Globus pallidus (tissue), 1 donor: Measurements from ENCODE around the gene MS4A1.
"Not testable (repeated sequence)": the region's sequence is repeated elsewhere in the genome, so short reads cannot be mapped to it uniquely, and the experiment has no call there.

Experiments used
- DNase-seq: peaks from one replicate; pipeline ENCODE4 v3.0.0-alpha.2; 2015; ENCODE audit warnings: low spot score

Gene MS4A1

DNA sequence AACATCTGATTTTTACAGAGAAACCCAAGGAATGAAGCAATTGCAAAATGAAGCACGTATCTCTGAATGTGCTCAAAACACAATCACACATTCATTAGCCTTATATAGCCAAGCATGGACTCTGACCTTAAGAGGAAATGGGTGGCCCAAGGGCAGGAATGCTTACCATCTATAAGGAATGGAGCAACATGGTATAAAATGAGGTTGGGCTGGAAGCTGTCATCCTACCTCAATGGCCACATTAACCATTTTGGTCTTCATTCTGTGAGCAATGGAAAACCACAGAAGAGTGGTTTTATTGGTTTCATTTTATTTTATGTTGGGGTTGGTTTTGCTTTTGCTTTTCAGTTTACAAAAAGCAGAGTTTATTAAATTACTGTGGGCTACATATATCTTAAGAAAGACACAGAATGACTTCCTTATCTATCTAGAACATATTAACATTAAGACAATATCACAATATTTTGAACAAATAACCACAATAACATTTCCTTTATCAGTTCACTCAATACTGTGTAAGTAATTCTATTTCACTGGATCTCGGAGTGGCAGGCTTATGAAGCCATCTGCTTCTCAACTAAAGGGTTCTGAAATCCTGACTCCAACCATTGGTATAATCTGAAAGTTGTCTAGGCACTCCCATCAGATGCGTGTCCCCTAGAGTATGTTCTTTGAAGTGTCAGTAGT lies 48.7 kb downstream of the MS4A1 start:
- no peak for DNase-seq

GRCh38 chr11:60509609-60510008 lies 54.0 kb downstream of the MS4A1 start:
- not testable (repeated sequence) for DNase-seq

DNA sequence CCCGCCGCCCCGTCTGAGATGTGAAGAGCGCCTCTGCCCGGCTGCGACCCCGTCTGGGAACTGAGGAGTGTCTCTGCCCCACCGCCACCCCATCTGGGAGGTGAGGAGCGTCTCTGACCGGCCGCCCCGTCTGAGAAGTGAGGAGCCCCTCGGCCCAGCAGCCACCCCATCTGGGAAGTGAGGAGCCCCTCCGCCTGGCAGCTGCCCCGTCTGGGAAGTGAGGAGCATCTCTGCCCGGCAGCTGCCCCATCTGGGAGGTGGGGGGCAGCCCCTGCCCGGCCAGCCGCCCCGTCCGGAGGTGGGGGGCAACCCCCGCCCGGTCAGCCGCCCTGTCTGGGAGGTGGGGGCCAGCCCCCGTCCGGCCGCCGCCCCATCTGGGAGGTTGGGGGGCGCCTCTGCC lies 54.6 kb downstream of the MS4A1 start:
- not testable (repeated sequence) for DNase-seq

GRCh38 chr11:60511393-60511792 lies 55.7 kb downstream of the MS4A1 start:
- no peak for DNase-seq

- no peak for DNase-seq
Measured at GRCh38 chr11:60512651-60513225, 57.1 kb downstream of the MS4A1 start.

DNA sequence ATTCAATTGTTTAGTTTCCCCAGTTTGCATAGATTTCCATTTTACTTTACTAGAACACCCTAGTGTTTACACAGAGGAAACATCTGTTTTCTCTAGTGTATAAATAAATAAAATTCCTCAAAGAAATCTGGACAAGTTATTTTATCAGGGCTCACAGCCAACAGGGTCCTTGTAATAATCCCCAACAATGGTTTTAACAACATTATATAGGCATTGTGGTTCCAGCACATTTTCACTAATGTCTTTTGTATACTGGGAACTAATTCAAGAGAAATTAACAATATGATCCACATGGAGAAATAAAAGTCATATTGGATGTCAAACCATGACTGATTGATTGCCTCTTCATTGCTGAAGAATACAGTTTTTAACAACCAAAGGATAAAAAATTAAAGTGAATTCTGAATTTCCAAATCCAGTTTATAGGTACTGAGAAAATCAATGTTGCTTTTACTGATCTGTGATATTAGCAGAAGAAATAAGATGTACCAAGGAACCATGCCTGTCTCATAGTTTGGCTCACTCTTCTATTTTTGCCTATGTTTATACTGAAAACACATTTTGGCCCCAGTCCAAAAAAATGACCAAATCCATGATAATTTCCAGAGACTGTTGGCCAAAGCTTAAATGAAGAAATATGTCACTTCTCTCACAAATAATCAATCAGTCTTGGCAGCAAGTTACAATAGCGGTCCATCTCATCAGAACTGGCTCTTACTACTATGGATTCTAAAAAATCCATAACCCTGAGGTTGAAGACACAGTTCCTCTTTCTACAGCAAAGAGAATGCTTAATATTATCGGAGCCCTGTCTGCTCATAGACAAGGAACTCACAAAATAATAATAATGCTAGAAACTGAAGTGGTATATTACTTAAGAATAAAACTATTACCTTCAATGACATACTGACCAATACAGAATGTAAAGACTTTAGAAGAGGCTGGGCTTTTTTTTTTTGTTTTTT lies 58.1 kb downstream of the MS4A1 start:
- DNase-seq = no peak

- no peak for DNase-seq
Measured at GRCh38 chr11:60515144-60515855, 59.7 kb downstream of the MS4A1 start, which contains the start of gene MS4A13. TSS of gene MS4A13 (plus strand) at chr11:60515392. CDS start at chr11:60518084, 2,692 bp downstream.
